Activated T-helper 1 cell treated with anti-CD3 and anti-CD28 coated beads, Interleukin-12 subunit alpha, Interleukin-12 subunit beta, Interleukin-2, Interleukin-4 antibody, amounts not matched to agents 30 ng/mL and 10 ng/mL and 1 ng/mL, durations not matched to agents 14 hours and 24 hours and 36 hours (primary cell): ENCODE measurements around the gene WDR20. TPM values are rescaled to one million over a fixed set of nuclear protein-coding genes. Genes with fewer than 3 reads are reported as not detected.

Source experiments
- DNase-seq: peaks from one replicate; pipeline ENCODE4 v3.0.0; 2021; ENCODE audit warnings: low spot score
- H3K27ac Mint-ChIP-seq: one replicate; pipeline ENCODE4 v1.8.0; 2021; ENCODE audit warnings: mild to moderate bottlenecking, mixed read lengths
- H3K27me3 Mint-ChIP-seq: one replicate; pipeline ENCODE4 v1.8.0; 2022; ENCODE audit warnings: mild to moderate bottlenecking, moderate library complexity, mixed read lengths; ENCODE audit not compliant: insufficient read depth
- H3K36me3 Mint-ChIP-seq: one replicate; pipeline ENCODE4 v1.8.0; 2021; ENCODE audit warnings: low read depth, mixed read lengths
- H3K4me1 Mint-ChIP-seq: one replicate; pipeline ENCODE4 v1.8.0; 2021; ENCODE audit warnings: low read depth, mixed read lengths
- H3K4me3 Mint-ChIP-seq: one replicate; pipeline ENCODE4 v1.8.0; 2021; ENCODE audit warnings: mild to moderate bottlenecking, moderate library complexity, mixed read lengths
- H3K9me3 Mint-ChIP-seq: one replicate; pipeline ENCODE4 v1.8.0; 2021; ENCODE audit warnings: mixed read lengths
- intact Hi-C: fragments of 100-400 bp; cut with micrococcal nuclease; formaldehyde crosslinking; loops from one replicate; pipeline ENCODE4 v1.15.1; 2024
- total RNA-seq: library from RNA; stranded (reverse); gene quantifications from 2 replicates; pipeline ENCODE4 v1.2.3, GENCODE V29; 2022

Gene WDR20
- total RNA-seq, 1 donor from 2014 or later, result 33.9 TPM

- Mint-ChIP-seq H3K27ac (peak overlapping the region; percentile 68), H3K27me3 (no peaks in the 10 kb centered on the region), H3K36me3 (no peaks in the 10 kb centered on the region), H3K9me3 (no peaks in the 10 kb centered on the region), H3K4me1 (peaks cover 50% of the 10 kb centered on the region), H3K4me3 (no peak overlapping the region)
- DNase-seq, result no peak
- intact Hi-C loops, result loop anchor here (5.0 kb wide), 1 partner anchor 360 kb away; no protein-coding TSS in a partner anchor
Observed at GRCh38 chr14:102182190-102182589, 42.5 kb downstream of the WDR20 start.

- intact Hi-C loops, result loop anchor here (5.0 kb wide), 1 partner anchor 361 kb away; no protein-coding TSS in a partner anchor
- no peak for DNase-seq
- H3K4me1 Mint-ChIP-seq, result peaks cover 50% of the 10 kb centered on the region
- H3K4me3 Mint-ChIP-seq, result no peak overlapping the region
- no peaks in the 10 kb centered on the region for H3K9me3 Mint-ChIP-seq
- no peaks in the 10 kb centered on the region for H3K36me3 Mint-ChIP-seq
- H3K27ac Mint-ChIP-seq, result peak overlapping the region; percentile 46
- no peaks in the 10 kb centered on the region for H3K27me3 Mint-ChIP-seq
Observed at GRCh38 chr14:102182936-102183619, 43.4 kb downstream of the WDR20 start.

- intact Hi-C loops, result loop anchor here (1.0 to 5.0 kb wide), 7 partner anchors 17 to 362 kb away; partner anchors contain the start of genes CINP, HSP90AA1, TECPR2 and WDR20
- DNase-seq, result no peak
- H3K4me1 Mint-ChIP-seq, result peaks cover 50% of the 10 kb centered on the region
- no peaks in the 10 kb centered on the region for H3K9me3 Mint-ChIP-seq
- no peaks in the 10 kb centered on the region for H3K27me3 Mint-ChIP-seq
- peak overlapping the region; percentile 81 for H3K27ac Mint-ChIP-seq
- H3K4me3 Mint-ChIP-seq, result peak overlapping the region; percentile 37
- H3K36me3 Mint-ChIP-seq, result no peaks in the 10 kb centered on the region
Observed at GRCh38 chr14:102183886-102184285, 44.2 kb downstream of the WDR20 start.

GRCh38 chr14:102184316-102185035 lies 44.8 kb downstream of the WDR20 start:
- DNase-seq, result no peak
- Mint-ChIP-seq H3K9me3 (no peaks in the 10 kb centered on the region), H3K27ac (peak overlapping the region; percentile 81), H3K4me1 (peaks cover 50% of the 10 kb centered on the region), H3K36me3 (no peaks in the 10 kb centered on the region), H3K4me3 (peak overlapping the region; percentile 37), H3K27me3 (no peaks in the 10 kb centered on the region)
- intact Hi-C loops, result loop anchor here (1.0 to 5.0 kb wide), 7 partner anchors 17 to 362 kb away; partner anchors contain the start of genes CINP, HSP90AA1, TECPR2 and WDR20

- H3K9me3 Mint-ChIP-seq, result no peaks in the 10 kb centered on the region
- intact Hi-C loops, result loop anchor here (2.0 kb wide), 1 partner anchor 99 kb away; the partner anchor contains the start of gene HSP90AA1
- no peak overlapping the region for H3K4me3 Mint-ChIP-seq
- H3K36me3 Mint-ChIP-seq, result no peaks in the 10 kb centered on the region
- H3K4me1 Mint-ChIP-seq, result peaks cover 47% of the 10 kb centered on the region
- H3K27ac Mint-ChIP-seq, result no peak overlapping the region
- no peaks in the 10 kb centered on the region for H3K27me3 Mint-ChIP-seq
- DNase-seq, result no peak
Observed at GRCh38 chr14:102185360-102185759, 45.7 kb downstream of the WDR20 start.

- Mint-ChIP-seq H3K36me3 (no peaks in the 10 kb centered on the region), H3K27me3 (no peaks in the 10 kb centered on the region), H3K9me3 (no peaks in the 10 kb centered on the region), H3K4me3 (no peak overlapping the region), H3K27ac (peak overlapping the region; percentile 61), H3K4me1 (peaks cover 37% of the 10 kb centered on the region)
- DNase-seq, result no peak
- intact Hi-C loops, result no loop called here
Observed at GRCh38 chr14:102187044-102187443, 47.3 kb downstream of the WDR20 start.

- intact Hi-C loops, result no loop called here
- no peak for DNase-seq
- Mint-ChIP-seq H3K36me3 (no peaks in the 10 kb centered on the region), H3K9me3 (no peaks in the 10 kb centered on the region), H3K4me1 (peaks cover 33% of the 10 kb centered on the region), H3K27ac (no peak overlapping the region), H3K4me3 (no peak overlapping the region), H3K27me3 (no peaks in the 10 kb centered on the region)
Observed at GRCh38 chr14:102187568-102188001, 47.9 kb downstream of the WDR20 start.

- Mint-ChIP-seq H3K9me3 (no peaks in the 10 kb centered on the region), H3K36me3 (no peaks in the 10 kb centered on the region), H3K27ac (no peak overlapping the region), H3K4me1 (peaks cover 27% of the 10 kb centered on the region), H3K27me3 (no peaks in the 10 kb centered on the region), H3K4me3 (no peak overlapping the region)
- no peak for DNase-seq
- intact Hi-C loops, result no loop called here
Observed at GRCh38 chr14:102188187-102188586, 48.5 kb downstream of the WDR20 start.

- H3K4me1 Mint-ChIP-seq, result peaks cover 10% of the 10 kb centered on the region
- intact Hi-C loops, result loop anchor here (5.0 kb wide), 1 partner anchor 403 kb away; no protein-coding TSS in a partner anchor
Observed at GRCh38 chr14:102189874-102190273, 50.2 kb downstream of the WDR20 start.

GRCh38 chr14:102192840-102193502 lies 53.3 kb downstream of the WDR20 start:
- Mint-ChIP-seq H3K27ac (no peak overlapping the region), H3K27me3 (no peaks in the 10 kb centered on the region), H3K36me3 (peaks cover 16% of the 10 kb centered on the region), H3K4me1 (peaks cover 9% of the 10 kb centered on the region), H3K9me3 (no peaks in the 10 kb centered on the region), H3K4me3 (no peak overlapping the region)
- no peak for DNase-seq
- intact Hi-C loops, result loop anchor here (5.0 kb wide), 1 partner anchor 406 kb away; no protein-coding TSS in a partner anchor

More at GRCh38 chr14:102189874-102190273, 50.2 kb downstream of the WDR20 start:
- Mint-ChIP-seq H3K27me3 (no peaks in the 10 kb centered on the region), H3K36me3 (peaks cover 2% of the 10 kb centered on the region), H3K9me3 (no peaks in the 10 kb centered on the region), H3K27ac (no peak overlapping the region), H3K4me3 (no peak overlapping the region)
- DNase-seq, result no peak

GRCh38 chr14:102194856-102195255 lies 55.2 kb downstream of the WDR20 start:
- H3K27ac Mint-ChIP-seq, result no peak overlapping the region
- intact Hi-C loops, result loop anchor here (5.0 kb wide), 1 partner anchor 408 kb away; no protein-coding TSS in a partner anchor
- no peaks in the 10 kb centered on the region for H3K27me3 Mint-ChIP-seq

GRCh38 chr14:102195446-102195845 lies 55.7 kb downstream of the WDR20 start:
- Mint-ChIP-seq H3K4me3 (no peak overlapping the region), H3K4me1 (peaks cover 18% of the 10 kb centered on the region), H3K27ac (no peak overlapping the region), H3K27me3 (no peaks in the 10 kb centered on the region), H3K36me3 (peaks cover 29% of the 10 kb centered on the region), H3K9me3 (no peaks in the 10 kb centered on the region)
- no peak for DNase-seq
- intact Hi-C loops, result no loop called here

More at GRCh38 chr14:102194856-102195255, 55.2 kb downstream of the WDR20 start:
- DNase-seq, result no peak
- Mint-ChIP-seq H3K4me1 (peaks cover 13% of the 10 kb centered on the region), H3K4me3 (no peak overlapping the region), H3K9me3 (no peaks in the 10 kb centered on the region), H3K36me3 (peaks cover 25% of the 10 kb centered on the region)
